ENCODE measurements around the gene PTDSS2.
"Not testable (repeated sequence)": the region's sequence is repeated elsewhere in the genome, so short reads cannot be mapped to it uniquely, and the experiment has no call there.

Gene PTDSS2

DNA sequence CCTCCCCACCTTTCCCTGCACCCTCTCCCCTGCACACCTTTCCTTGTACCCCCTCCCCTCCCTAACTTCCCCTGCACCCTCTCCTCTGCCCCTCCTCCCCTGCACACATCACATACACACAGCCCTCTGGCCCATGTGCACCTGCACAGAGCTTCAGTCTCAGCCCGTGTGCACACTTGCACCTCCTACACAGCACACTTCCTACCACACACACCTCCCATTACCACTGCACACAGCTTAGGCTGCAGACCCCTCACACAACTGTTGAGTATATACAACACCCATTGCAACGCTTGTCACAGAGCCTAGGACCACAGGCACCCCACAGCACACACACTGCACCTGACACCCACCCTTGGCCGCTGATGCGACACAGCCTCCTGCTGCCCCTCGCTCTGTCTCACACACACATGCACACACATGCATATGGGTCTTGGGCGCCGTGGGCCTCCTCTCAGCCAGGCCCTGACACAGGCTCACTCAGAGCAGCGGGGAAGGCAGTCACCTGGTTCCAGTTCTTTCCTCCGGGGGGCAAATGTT, 35.7 kb upstream of the PTDSS2 start:
- DNase-seq, result no peak

GRCh38 chr11:415640-416041, 34.4 kb upstream of the PTDSS2 start:
- DNase-seq, result no peak

- DNase-seq, result no peak
These were observed 33.9 kb upstream of the PTDSS2 start for GRCh38 chr11:416051-416756.

DNA sequence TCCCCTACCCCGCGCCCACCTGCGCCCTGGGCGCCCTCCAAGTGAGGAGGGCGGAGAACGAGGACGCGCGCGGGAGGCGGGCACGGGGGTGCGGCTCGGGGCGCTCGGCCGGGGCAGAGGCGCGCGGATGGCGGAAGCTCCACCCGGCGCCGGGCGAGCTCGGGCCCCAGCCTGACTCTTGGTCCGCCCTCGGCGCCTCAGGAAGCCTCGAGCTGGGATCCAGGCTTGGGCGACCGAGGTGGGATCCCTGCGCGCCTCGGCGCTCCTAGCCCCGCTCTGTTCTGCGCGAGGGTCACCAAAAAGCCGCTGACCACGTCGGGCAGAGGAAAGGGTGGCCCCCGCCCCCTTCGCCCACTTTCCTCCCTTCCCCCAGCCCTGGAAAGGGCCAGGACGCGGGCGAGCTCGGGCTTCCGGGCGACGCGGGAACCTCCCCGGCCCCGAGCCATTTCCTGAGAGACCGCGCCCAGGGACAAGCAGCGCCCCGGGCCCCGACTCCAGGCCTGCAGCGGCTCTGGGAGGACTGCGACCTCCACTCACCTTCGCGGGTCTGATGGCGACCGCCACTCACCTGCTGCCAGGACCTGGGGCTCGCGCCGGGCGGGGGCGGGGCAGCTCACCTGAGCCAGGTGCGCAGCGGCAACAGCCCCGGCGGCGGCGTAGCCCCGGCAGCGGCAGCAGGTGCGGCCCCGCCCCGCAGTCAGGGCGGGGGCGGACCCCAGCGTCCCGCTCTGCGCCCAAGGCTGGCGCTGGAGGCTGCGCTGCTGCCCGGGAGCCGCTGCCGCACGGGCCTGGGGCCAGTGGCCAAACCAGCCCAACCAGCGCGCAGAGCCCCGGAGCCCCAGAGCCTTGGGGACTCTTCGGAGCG, 33.1 kb upstream of the PTDSS2 start:
- DNase-seq, result peak; percentile 42

- no peak for DNase-seq
These were observed 32.3 kb upstream of the PTDSS2 start for GRCh38 chr11:417652-418342.

- DNase-seq, result no peak
These were observed 31.5 kb upstream of the PTDSS2 start for GRCh38 chr11:418343-419247.

DNA sequence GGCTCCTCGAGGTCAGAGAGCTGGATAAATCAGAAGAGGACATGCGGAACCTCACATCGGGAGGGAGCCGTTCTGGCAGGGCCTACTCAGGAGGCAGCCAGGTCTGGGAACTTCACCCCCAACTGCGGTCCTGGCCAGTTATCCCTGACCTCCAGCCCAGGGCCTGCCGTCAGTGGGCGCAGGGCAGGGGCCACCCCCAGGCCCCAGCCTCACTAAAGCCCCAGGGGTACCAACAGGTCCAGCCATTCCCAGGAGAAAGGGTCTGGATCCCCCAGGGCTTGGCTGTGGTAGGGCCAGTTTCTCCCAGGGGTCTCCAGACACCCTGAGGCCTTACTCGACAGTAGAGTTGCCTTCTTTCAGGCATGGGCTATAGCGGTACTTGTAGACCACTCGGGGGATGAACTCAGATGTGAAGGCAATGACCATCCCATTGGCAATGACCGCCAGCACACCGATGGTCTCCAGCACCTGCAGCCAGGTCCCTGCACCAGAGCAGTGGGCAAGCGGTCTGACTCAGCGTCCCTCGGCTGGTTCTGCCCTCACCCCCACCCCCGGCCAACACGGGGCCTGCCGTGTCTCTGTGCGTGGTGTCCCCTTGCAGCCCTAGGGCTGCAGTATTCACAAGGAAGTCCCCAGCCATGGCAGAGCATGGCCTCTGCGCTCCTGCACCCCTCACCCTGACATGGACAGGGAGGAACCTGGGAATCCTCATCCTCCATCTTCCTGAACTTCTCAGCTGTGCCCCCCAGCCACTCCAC, 30.7 kb upstream of the PTDSS2 start:
- DNase-seq, result no peak

- DNase-seq, result no peak
These were observed 29.8 kb upstream of the PTDSS2 start for GRCh38 chr11:420054-420910.

- no peak for DNase-seq
These were observed 29.2 kb upstream of the PTDSS2 start for GRCh38 chr11:420911-421321.

GRCh38 chr11:422249-422656, 27.8 kb upstream of the PTDSS2 start:
- DNase-seq, result no peak

- DNase-seq, result no peak
These were observed 25.8 kb upstream of the PTDSS2 start for GRCh38 chr11:424232-424631.

GRCh38 chr11:424766-425165, 25.3 kb upstream of the PTDSS2 start:
- not testable (repeated sequence) for DNase-seq

DNA sequence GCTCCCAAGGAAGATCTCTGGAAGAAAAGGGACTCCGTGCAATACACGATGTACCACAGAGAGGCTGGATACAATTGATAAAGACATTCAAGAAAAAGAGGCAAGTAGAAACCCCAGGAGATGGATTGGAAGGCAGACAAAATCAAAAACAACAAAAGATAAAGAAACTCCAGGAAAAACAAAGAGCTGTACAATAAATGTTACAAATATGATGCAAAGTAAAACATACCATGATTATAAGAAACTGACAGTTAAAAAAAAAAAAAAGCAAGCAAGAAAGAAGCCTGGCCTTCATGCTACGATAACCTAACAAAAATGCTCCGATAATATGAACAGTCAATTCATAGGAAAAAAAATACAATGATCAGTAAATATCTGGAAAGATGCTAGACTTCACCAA, 24.8 kb upstream of the PTDSS2 start:
- no peak for DNase-seq

DNA sequence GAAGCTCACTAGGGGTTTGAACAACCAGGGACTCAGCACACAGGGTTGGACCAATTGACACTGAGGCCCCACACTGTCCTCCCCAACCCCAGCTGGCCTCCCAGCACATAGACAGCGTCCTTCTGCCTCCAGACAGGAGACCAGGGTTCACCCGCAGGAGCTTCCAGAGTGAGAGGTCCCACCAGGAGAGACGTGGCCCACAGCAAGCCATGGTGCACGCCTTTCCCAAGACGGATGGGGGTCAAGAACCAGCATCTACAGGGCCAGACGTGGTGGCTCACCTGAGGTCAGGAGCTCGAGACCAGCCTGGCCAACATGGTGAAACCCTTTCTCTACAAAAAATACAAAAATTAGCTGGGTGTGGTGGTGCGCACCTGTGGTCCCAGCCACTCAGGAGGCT, 23.2 kb upstream of the PTDSS2 start:
- DNase-seq, result no peak

DNA sequence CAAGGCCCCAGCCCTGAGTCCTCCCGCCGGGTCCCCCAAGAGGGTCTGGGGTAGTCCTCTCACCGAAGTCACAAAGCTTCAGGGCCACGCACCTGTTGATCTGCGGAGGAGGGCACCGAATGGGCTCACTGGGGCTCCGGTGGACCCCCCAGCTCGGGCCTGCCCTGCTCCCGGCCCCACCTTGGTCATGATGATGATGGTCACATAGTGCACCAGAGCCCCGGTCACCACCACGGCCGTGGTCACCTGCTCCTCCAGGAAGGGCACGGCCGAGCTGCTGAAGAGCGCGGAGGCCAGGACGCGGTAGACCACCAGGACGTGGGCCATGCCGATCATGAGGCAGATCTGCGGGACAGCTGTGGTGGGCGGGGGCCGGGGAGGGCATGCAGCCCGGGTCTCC, 21.8 kb upstream of the PTDSS2 start:
- no peak for DNase-seq

GRCh38 chr11:429391-429790, 20.7 kb upstream of the PTDSS2 start:
- no peak for DNase-seq

DNA sequence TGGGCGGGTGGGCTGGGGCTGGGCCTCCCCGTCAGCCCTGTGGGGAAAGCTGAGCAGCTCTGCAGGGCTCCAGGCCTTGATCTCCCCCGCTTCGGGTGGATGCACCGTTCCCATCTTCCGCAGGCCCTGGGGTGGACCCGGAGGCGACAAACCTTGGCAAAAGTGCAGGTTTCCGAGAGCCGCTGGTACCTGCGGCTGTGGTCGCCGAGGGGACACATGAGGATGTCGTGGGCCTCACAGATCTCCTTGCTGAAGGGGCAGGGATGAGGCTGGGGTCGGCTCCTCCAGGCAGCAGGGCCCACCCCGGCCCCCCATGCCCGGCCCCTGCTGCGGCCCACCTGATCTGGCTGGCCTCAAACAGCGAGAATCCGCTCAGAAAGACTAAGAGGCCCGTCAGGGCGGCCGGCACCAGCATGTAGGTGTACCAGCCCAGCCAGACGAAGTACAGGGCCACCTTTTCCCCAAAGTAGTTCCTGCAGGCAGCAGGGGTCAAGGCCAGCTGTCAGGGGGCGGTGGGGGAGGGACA, 20.1 kb upstream of the PTDSS2 start:
- DNase-seq, result no peak

DNA sequence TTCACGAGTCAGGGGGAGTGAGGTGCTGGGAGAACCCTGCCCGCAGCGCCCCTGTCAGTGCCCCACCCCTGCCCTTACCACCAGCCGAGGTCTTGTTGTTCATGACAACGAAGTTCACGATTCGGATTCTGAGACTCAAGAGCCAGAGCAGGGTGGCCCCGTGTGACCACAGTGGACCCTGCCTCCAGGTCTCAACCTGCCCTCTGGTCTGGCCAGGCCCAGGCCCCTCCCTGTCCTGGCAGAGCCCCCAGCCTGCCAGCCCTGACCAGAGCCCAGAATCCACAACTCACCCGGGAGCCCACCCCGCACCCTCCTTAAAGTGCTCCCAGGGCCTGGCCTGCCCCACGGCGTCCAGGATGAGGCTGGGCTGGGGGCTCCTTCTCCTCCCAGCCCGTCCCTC, 18.2 kb upstream of the PTDSS2 start:
- no peak for DNase-seq

- no peak for DNase-seq
These were observed 17.5 kb upstream of the PTDSS2 start for GRCh38 chr11:432501-433100.

DNA sequence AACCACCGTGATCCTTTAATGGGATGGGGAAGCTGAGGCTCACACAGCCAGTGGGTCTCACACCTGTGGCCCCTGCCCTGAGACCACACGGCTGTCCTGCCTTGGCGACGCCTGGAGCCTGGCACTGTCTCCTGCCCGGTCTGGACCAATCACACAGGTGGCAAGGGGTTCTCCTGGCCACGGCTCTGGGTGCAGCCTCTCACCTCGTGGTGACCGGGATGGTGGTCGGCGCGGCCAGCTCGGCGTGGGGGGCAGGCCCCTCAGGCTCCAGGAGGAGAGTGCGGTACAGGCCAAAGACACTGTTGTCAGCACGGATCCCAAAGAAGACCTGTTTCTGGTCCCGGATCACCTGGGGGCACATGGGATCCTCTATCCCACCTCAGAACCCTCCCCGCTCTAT, 17.0 kb upstream of the PTDSS2 start:
- no peak for DNase-seq
